Heart right ventricle (tissue), 16 donors: Measurements from ENCODE around the gene AGPS. TPM values are rescaled to one million over a fixed set of nuclear protein-coding genes. Genes with fewer than 3 reads are reported as not detected.
A peak's percentile ranks its signal among the peaks of the same experiment; 100 is the strongest.

Source experiments
- ATAC-seq, 8 donors: fragments of 200-7000 bp; cut with Tn5 transposase; one replicate each; pipeline ENCODE4 v1.9.1; 2020; ENCODE audit warnings: mild to moderate bottlenecking in 8 of 8, moderate library complexity in 8 of 8, moderate number of reproducible peaks in 1 of 8
- DNase-seq, 2 donors: peaks; one replicate each; pipeline ENCODE4 v3.0.0-alpha.2; 2020
- H3K27ac ChIP-seq, 10 donors: fragments of 200-600 bp; sonication (generic) in 2 of 10; one replicate each; pipeline versions ENCODE4 v1.5.0 to v1.8.0; 2020 to 2022; ENCODE audit warnings: mild to moderate bottlenecking in 3 of 10
- H3K27me3 ChIP-seq, 7 donors: fragments of 200-600 bp; one replicate each; pipeline ENCODE4 v1.8.0; 2021 to 2022; ENCODE audit warnings: mild to moderate bottlenecking in 2 of 7
- H3K36me3 ChIP-seq, 9 donors: fragments of 200-600 bp; sonication (generic) in 1 of 9; one replicate each; pipeline versions ENCODE4 v1.5.0 to v1.8.0; 2020 to 2022; ENCODE audit warnings: mild to moderate bottlenecking in 2 of 9
- H3K4me1 ChIP-seq, 9 donors: fragments of 200-600 bp; sonication (generic) in 1 of 9; one replicate each; pipeline versions ENCODE4 v1.5.0 to v1.8.0; 2020 to 2022; ENCODE audit warnings: mild to moderate bottlenecking in 4 of 9
- H3K4me3 ChIP-seq, 10 donors: fragments of 200-600 bp; sonication (generic) in 2 of 10; one replicate each; pipeline versions ENCODE4 v1.5.0 to v1.8.0; 2020 to 2022; ENCODE audit warnings: mild to moderate bottlenecking in 7 of 10, moderate library complexity in 2 of 10
- H3K9me3 ChIP-seq, 11 donors: fragments of 200-600 bp in 10 of 11; sonication (generic) in 2 of 11; one replicate each; pipeline versions ENCODE4 v1.5.0 to v1.8.0; 2013 to 2022; ENCODE audit warnings: mild to moderate bottlenecking in 2 of 11, control low read depth in 1 of 11, moderate library complexity in 1 of 11
- WGBS, 2 donors: extraction: QIAGEN DNeasy Blood & Tissue Kit; methylation state at CpG; one replicate each; pipeline ENCODE4 v1.1.7; 2013; ENCODE audit warnings: inconsistent platforms in 1 of 2; 5-methylcytosine and 5-hydroxymethylcytosine counted together
- intact Hi-C, 10 donors: fragments of 100-400 bp; cut with DNase I; formaldehyde crosslinking; loops; one replicate each; pipeline versions ENCODE4 v1.11.1 to v1.14.2; 2022
- polyA plus RNA-seq, 2 donors: library from polyadenylated mRNA; stranded (reverse); fragments of 200-250 nt; gene quantifications; one replicate each; pipeline ENCODE4 v1.2.3, GENCODE V29; 2013
- total RNA-seq, 10 donors: library from RNA; stranded (reverse); fragmentation: NEBNext Ultra II Directional in 3 of 10; extraction: Animal tissue kit (Norgen Biotek cat#: 25700) in 3 of 10; gene quantifications; one replicate each; pipeline versions ENCODE4 v1.2.1 to v1.2.4, GENCODE V29; 2021 to 2023
- TF ChIP-seq, protein P1 (sequence below), 9 donors: fragments of 200-600 bp; sonication (generic) in 2 of 9; IDR thresholded peaks; one replicate each; pipeline versions ENCODE4 v1.5.0 to v1.8.0; 2021 to 2022; ENCODE audit warnings: antibody characterized with exemption in 9 of 9, mild to moderate bottlenecking in 5 of 9, moderate library complexity in 1 of 9
- donor health status: Arrhythmogenic right ventricular cardiomyopathy.
- donor health status: ischemic (EF 13 %, LVEDD 7.1; RV severe dilation, severe dysfunction).
- donor health status: healthy with polysubstance abuse.
- donor health status: DM: no; HTN: yes; CAD: no.
- donor health status: DM: no; HTN: no; CAD: no.
- donor health status: ischemic (EF 25% LVEDD 6.9; RV normal size, moderate dysfunction).
- donor health status: ischemic (EF 25% LVEDD 5.7; RV mildly dilated, moderate dysfunction).
- donor health status: healthy.
- donor health status: DM: yes; HTN: yes; CAD: no.
- donor health status: Ischemic cardiomyopathy.
- donor health status: ischemic (EF 35%, LVEDD 5.7; RV mildly dilated, moderate dysfunction).
- donor health status: nonischemic (EF 11% LVEDD 7.7; RV severe dilation, severe dysfunction).
- donor health status: DM: yes; HTN: yes; CAD: no.
- donor health status: PGD.
- donor health status: ischemic (EF 29% LVEDD 5.4; RV normal size, mild dysfunction).
- donor health status: nonischemic (EF 23%, LVEDD 6.1; RV moderate dilation, normal function).

Gene AGPS
- total and polyA plus RNA-seq, 12 donors = 4.6 to 32.0 (median 28.4) TPM

DNA sequence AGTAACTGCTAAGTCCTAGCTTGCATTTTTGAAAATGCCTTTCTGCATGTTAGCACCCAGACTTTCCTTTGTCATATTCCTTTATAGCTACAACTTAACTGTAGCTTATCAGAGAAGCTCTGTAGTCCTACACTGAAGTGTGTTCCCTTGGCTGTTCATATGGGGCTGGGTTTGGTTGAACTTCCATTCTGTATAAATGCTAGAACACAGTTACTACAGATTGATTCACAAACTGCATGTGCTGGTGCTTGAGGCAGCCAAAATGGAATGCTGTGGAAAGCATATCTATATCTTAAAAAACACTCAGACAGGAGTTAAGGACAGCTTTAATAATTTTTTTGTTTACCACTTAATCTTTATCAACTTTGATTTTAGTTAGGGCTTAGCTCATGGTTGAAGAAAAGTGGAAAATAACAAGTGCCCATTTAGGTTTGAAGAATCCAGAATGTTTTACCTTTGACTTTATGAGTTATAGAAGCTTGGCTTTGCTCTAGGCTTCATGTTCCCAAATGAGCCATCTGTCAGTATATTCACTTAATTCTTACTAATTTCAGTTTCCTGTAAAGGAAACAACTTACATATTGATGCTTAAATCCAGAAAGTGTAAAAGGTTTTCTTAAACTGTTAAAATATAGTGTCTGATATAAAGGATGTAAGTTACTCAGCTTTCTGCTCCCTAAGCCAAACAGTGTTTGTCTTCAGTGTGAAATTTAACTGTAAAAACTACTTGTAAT lies 148.9 kb downstream of the AGPS start:
- no peaks in the 10 kb centered on the region for H3K27me3 ChIP-seq
- TF ChIP-seq, protein P1, sequence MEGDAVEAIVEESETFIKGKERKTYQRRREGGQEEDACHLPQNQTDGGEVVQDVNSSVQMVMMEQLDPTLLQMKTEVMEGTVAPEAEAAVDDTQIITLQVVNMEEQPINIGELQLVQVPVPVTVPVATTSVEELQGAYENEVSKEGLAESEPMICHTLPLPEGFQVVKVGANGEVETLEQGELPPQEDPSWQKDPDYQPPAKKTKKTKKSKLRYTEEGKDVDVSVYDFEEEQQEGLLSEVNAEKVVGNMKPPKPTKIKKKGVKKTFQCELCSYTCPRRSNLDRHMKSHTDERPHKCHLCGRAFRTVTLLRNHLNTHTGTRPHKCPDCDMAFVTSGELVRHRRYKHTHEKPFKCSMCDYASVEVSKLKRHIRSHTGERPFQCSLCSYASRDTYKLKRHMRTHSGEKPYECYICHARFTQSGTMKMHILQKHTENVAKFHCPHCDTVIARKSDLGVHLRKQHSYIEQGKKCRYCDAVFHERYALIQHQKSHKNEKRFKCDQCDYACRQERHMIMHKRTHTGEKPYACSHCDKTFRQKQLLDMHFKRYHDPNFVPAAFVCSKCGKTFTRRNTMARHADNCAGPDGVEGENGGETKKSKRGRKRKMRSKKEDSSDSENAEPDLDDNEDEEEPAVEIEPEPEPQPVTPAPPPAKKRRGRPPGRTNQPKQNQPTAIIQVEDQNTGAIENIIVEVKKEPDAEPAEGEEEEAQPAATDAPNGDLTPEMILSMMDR (IDR thresholded peaks at IDR 0.05) = no peak
- H3K27ac ChIP-seq = no peak overlapping the region
- ATAC-seq (no peak), DNase-seq (no peak)
- H3K4me3 ChIP-seq = no peak overlapping the region
- no peaks in the 10 kb centered on the region for H3K9me3 ChIP-seq
- peaks cover 0 to 23% (median 0%) of the 10 kb centered on the region in 9 donors for H3K36me3 ChIP-seq
- intact Hi-C loops = no loop called here
- peaks cover 0 to 15% (median 0%) of the 10 kb centered on the region in 9 donors for H3K4me1 ChIP-seq

DNA sequence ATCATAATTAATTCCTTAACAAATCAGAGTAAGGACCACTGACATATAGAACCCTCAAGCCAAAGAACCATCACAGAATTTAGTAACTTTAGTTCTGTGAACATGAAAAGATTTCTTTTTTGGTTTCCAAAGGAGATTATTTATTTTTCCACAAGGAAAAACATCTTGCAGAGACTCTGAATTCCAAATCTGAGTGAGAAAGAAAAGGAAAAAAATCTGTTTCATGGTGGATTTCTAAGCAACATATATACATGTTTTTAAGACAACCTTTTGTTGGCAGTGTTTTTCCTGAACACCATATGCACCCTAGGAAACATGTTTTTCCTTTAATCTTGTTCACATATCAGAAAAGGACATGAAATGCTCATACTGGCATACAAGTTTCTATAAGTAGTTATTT lies 149.8 kb downstream of the AGPS start:
- ATAC-seq = no peak
- no peak for DNase-seq
- Histone ChIP-seq H3K4me3 (no peak overlapping the region), H3K36me3 (peaks cover 0 to 23% (median 0%) of the 10 kb centered on the region in 9 donors), H3K4me1 (peaks cover 0 to 15% (median 0%) of the 10 kb centered on the region in 9 donors), H3K27ac (no peak overlapping the region), H3K27me3 (no peaks in the 10 kb centered on the region), H3K9me3 (no peaks in the 10 kb centered on the region)
- TF ChIP-seq, protein P1 (IDR thresholded peaks at IDR 0.05) = no peak
- intact Hi-C loops = no loop called here

DNA sequence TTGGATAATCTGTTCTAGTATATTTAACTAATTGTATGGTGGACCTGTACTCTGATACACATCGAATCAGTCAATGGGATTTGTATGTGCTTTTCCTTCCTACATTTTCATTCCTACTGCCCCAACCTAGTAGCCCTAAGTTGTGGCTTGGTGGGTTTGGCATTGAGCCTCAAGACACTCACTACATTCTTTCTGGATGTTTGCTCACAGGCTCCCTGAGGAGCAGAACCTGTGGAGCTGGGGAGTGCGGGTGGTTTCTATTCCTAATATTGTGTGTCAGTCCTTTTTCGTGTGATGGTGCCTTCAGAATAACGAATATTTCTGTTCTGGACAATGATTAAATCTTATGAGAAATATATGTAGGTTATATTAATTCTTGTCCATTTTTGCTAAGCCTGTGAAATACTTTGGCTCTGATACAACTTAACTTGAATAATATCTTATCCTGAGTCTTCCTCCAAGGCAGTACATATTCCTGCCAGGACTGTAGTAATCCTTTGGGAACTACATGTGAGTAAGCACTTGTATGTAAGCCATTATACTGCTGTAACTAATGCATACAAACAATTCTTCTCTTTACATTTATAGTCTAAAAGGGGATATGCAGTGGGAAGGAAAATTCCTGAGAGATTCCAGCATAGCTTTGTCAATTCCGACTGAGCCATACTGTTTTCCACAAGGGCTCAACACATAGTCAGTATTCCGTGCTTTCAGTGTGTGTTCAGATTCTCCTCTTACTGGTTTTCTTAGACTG lies 150.6 kb downstream of the AGPS start:
- intact Hi-C loops = no loop called here
- TF ChIP-seq, protein P1 (IDR thresholded peaks at IDR 0.05) = no peak
- DNase-seq (no peak), ATAC-seq (peak in 1 of 8 donors; percentile 51)
- Histone ChIP-seq H3K4me1 (peaks cover 0 to 15% (median 0%) of the 10 kb centered on the region in 9 donors), H3K36me3 (peaks cover 0 to 16% (median 0%) of the 10 kb centered on the region in 9 donors), H3K27ac (no peak overlapping the region), H3K9me3 (no peaks in the 10 kb centered on the region), H3K4me3 (no peak overlapping the region), H3K27me3 (no peaks in the 10 kb centered on the region)
- 74% methylated on average over 6 of the region's 6 CpGs for WGBS, 2 donors

DNA sequence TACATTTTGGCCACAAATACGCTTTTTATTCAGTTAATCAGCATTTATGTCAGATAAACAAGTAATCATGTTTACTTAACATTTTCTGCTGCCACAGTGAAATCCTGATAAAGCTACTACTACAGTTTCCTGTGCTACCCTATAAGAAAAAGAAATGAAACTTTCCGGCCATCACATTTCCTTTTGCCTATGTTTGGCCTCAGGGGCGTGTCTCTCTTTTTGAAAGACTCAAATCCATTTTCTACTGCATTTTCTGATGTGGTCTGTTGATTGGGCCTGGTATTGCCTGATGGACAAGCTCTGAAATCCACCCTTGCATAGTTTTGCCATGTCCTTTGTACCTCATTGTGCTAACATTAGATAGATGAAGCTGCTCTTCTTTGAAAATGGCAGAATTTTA lies 152.6 kb downstream of the AGPS start:
- TF ChIP-seq, protein P1 (IDR thresholded peaks at IDR 0.05) = no peak
- Histone ChIP-seq H3K27me3 (no peaks in the 10 kb centered on the region), H3K4me1 (peaks cover 0 to 15% (median 0%) of the 10 kb centered on the region in 9 donors), H3K27ac (no peak overlapping the region), H3K4me3 (no peak overlapping the region), H3K36me3 (peaks cover 0 to 4% (median 0%) of the 10 kb centered on the region in 9 donors), H3K9me3 (no peaks in the 10 kb centered on the region)
- 91 to 92% methylated on average over 3 of the region's 3 CpGs for WGBS, 2 donors
- intact Hi-C loops = loop anchor here in 2 of 10 donors (5.0 kb wide), 2 partner anchors 62 to 72 kb away; a partner anchor contains a TSS
- ATAC-seq (no peak), DNase-seq (no peak)
